H1 (cell line): ENCODE measurements around the gene LTC4S. TPM values are rescaled to one million over a fixed set of nuclear protein-coding genes. Genes with fewer than 3 reads are reported as not detected.

Source experiments
- ASH2L ChIP-seq: fragments of 200-600, 300-600 bp; sonication (generic); IDR thresholded peaks from one replicate; pipeline ENCODE4 v1.7.1; 2017; ENCODE audit warnings: low read length
- CHD2 ChIP-seq: IDR thresholded peaks from 2 replicates; pipeline ENCODE4 v1.6.1; 2012; ENCODE audit warnings: low read length, improper control_type of control experiment
- CREB1 ChIP-seq: IDR thresholded peaks from 2 replicates; pipeline ENCODE4 v1.6.1; 2012; ENCODE audit warnings: inconsistent platforms
- CTCF ChIP-seq, 3 experiments: IDR thresholded peaks; 1 replicate in 2 of 3; 2 replicates in 1 of 3; pipeline versions ENCODE4 v1.5.1 to v1.6.1; 2011; ENCODE audit warnings: low read length in 3 of 3, mild to moderate bottlenecking in 3 of 3, inconsistent platforms in 2 of 3, low read depth in 1 of 3, moderate library complexity in 1 of 3; ENCODE audit not compliant: insufficient read depth in 1 of 3; ENCODE audit errors: control extremely low read depth in 1 of 3
- EGR1 ChIP-seq: IDR thresholded peaks from 2 replicates; pipeline ENCODE4 v1.6.1; 2011; ENCODE audit warnings: low read depth, low read length, borderline replicate concordance
- EP300 ChIP-seq, 2 experiments: IDR thresholded peaks; 1 replicate in 1 of 2; 2 replicates in 1 of 2; pipeline ENCODE4 v1.6.1; 2011 to 2012; ENCODE audit warnings: low read depth in 2 of 2, low read length in 2 of 2, mild to moderate bottlenecking in 2 of 2, borderline replicate concordance in 1 of 2, inconsistent platforms in 1 of 2, moderate library complexity in 1 of 2
- FOSL1 ChIP-seq: IDR thresholded peaks from 2 replicates; pipeline ENCODE4 v1.6.1; 2011; ENCODE audit warnings: mild to moderate bottlenecking, low read depth, low read length, moderate library complexity; ENCODE audit not compliant: insufficient read depth
- GABPA ChIP-seq: IDR thresholded peaks from 2 replicates; pipeline ENCODE4 v1.6.1; 2011; ENCODE audit warnings: mild to moderate bottlenecking, low read length, moderate library complexity, borderline replicate concordance; ENCODE audit not compliant: insufficient read depth
- GTF2F1 ChIP-seq: IDR thresholded peaks from 2 replicates; pipeline ENCODE4 v1.6.1; 2012; ENCODE audit warnings: low read depth, low read length, improper control_type of control experiment, borderline replicate concordance
- HDAC2 ChIP-seq, 2 experiments: fragments of 300-600 bp in 1 of 2; sonication (generic) in 1 of 2; IDR thresholded peaks; 2 replicates each; pipeline ENCODE4 v1.6.1; 2011 to 2012; ENCODE audit warnings: low read depth in 2 of 2, low read length in 2 of 2, mild to moderate bottlenecking in 2 of 2, moderate library complexity in 2 of 2, borderline replicate concordance in 1 of 2, inconsistent platforms in 1 of 2
- JUN ChIP-seq: IDR thresholded peaks from 2 replicates; pipeline ENCODE4 v1.6.1; 2011; ENCODE audit warnings: low read depth, mild to moderate bottlenecking, improper control_type of control experiment, low read length
- MAX ChIP-seq: IDR thresholded peaks from 2 replicates; pipeline ENCODE4 v1.6.1; 2012; ENCODE audit warnings: inconsistent platforms
- NANOG ChIP-seq: IDR thresholded peaks from 2 replicates; pipeline ENCODE4 v1.6.1; 2011; ENCODE audit warnings: low read length, low read depth, mild to moderate bottlenecking, inconsistent platforms; ENCODE audit not compliant: insufficient read depth, poor library complexity, severe bottlenecking
- POLR2A ChIP-seq, 2 experiments: IDR thresholded peaks; 1 replicate in 1 of 2; 2 replicates in 1 of 2; pipeline ENCODE4 v1.6.1; 2011; ENCODE audit warnings: low read depth in 2 of 2, low read length in 2 of 2, mild to moderate bottlenecking in 2 of 2; ENCODE audit errors: control extremely low read depth in 1 of 2
- POU5F1 ChIP-seq: IDR thresholded peaks from 2 replicates; pipeline ENCODE4 v1.6.1; 2011; ENCODE audit warnings: low read depth, mild to moderate bottlenecking, low read length, moderate library complexity
- RNF2 ChIP-seq: fragments of 200-900, 300-1000 bp; sonication (generic); IDR thresholded peaks from 2 replicates; pipeline ENCODE4 v1.7.1; 2016; ENCODE audit warnings: borderline replicate concordance, low read depth, mild to moderate bottlenecking, antibody characterized with exemption, low read length; ENCODE audit not compliant: poor library complexity, severe bottlenecking; ENCODE audit errors: missing control alignments
- SAP30 ChIP-seq: fragments of 300-600 bp; sonication (generic); IDR thresholded peaks from 2 replicates; pipeline ENCODE4 v1.7.1; 2012; ENCODE audit warnings: low read length, moderate library complexity, mild to moderate bottlenecking, inconsistent platforms; ENCODE audit not compliant: insufficient read depth, insufficient replicate concordance
- TCF12 ChIP-seq: IDR thresholded peaks from 2 replicates; pipeline ENCODE4 v1.6.1; 2011; ENCODE audit warnings: low read depth, mild to moderate bottlenecking, low read length
- YY1 ChIP-seq: IDR thresholded peaks from 2 replicates; pipeline ENCODE4 v1.6.1; 2011; ENCODE audit warnings: low read depth, mild to moderate bottlenecking, low read length
- polyA plus RNA-seq, 7 experiments: library from polyadenylated mRNA; depleted of rRNA in 3 of 7; stranded (reverse) in 5 of 7; unstranded in 2 of 7; fragments of >200 nt in 5 of 7; fragments of 200-250 nt in 2 of 7; gene quantifications; 1 replicate in 5 of 7; 2 replicates in 1 of 7; 4 replicates in 1 of 7; pipeline versions ENCODE4 v1.2.1 to v1.2.3, GENCODE V29; 2011 to 2013; ENCODE audit warnings: missing spikeins in 2 of 7, mixed read lengths in 2 of 7
- total RNA-seq: library from RNA; stranded (reverse); fragmentation: NEBNext Ultra II Directional; extraction: Animal tissue kit (Norgen Biotek cat#: 25700); gene quantifications from 2 replicates; pipeline ENCODE4 v1.2.1, GENCODE V29; 2021

LTC4S gene
- total and polyA plus RNA-seq, 2 of the 8 experiments (the other 6 are each of a cell fraction or from before 2014, with no cell fraction given), result 2.2 to 3.7 TPM

GRCh38 chr5:179795863-179796833 lies 2.4 kb downstream of the LTC4S start (continued):
- TF ChIP-seq HDAC2 (IDR thresholded peaks at IDR 0.05; ENCODE audit: borderline replicate concordance in 1 of 2, low read depth in 2 of 2, low read length in 2 of 2) (peak in 1 of 2 experiments; percentile 54; a peak in 1 of 4 replicates), RNF2 (no peak), YY1 (no peak), NANOG (no peak), CTCF (IDR thresholded peaks at IDR 0.05; ENCODE audit: control extremely low read depth in 1 of 3, insufficient read depth in 1 of 3, low read depth in 1 of 3, low read length in 3 of 3) (peak in 2 of 3 experiments; percentile 64 to 72; a peak in 3 of 4 replicates), EP300 (IDR thresholded peaks at IDR 0.05; ENCODE audit: borderline replicate concordance in 1 of 2, low read depth in 2 of 2, low read length in 2 of 2) (peak in 1 of 2 experiments; percentile 16; a peak in 1 of 3 replicates), POU5F1 (no peak), JUN (no peak), POLR2A (IDR thresholded peaks at IDR 0.05; ENCODE audit: control extremely low read depth in 1 of 2, low read depth in 2 of 2, low read length in 2 of 2) (peak in 1 of 2 experiments; percentile 44; a peak in 2 of 3 replicates), GTF2F1 (no peak), CREB1 (no peak), TCF12 (no peak), SAP30 (no peak), CHD2 (no peak), MAX (0 out of 2 replicates have a peak, but pooled peaks have one; percentile 3), GABPA (peak; percentile 74; the same call in 1 of the 2 replicates), EGR1 (peak; percentile 10; the same call in 1 of the 2 replicates), ASH2L (no peak), FOSL1 (no peak)
